WTC11 (cell line): ENCODE results near the gene LAMC2. TPM values are rescaled to one million over a fixed set of nuclear protein-coding genes. Genes with fewer than 3 reads are reported as not detected.

Experiments
- ATAC-seq: fragments of 200-7000 bp; cut with Tn5 transposase; 2 replicates; pipeline ENCODE4 v1.10.0; 2021; ENCODE audit warnings: mild to moderate bottlenecking, moderate library complexity
- CTCF ChIA-PET: fragments of 300-600 bp; sonication (Branson Sonifier 250); formaldehyde crosslinking; loops from one replicate; lab custom pipeline; 2021; ENCODE audit warnings: antibody characterized with exemption; lab: Charles Lee
- POLR2A ChIA-PET: fragments of 350-600 bp; sonication (Branson Sonifier 250); formaldehyde crosslinking; loops from one replicate; lab custom pipeline; 2021; ENCODE audit warnings: antibody characterized with exemption; lab: Charles Lee
- DNase-seq: peaks from one replicate; pipeline ENCODE4 v3.0.0; 2021; ENCODE audit warnings: low spot score
- H3K27ac Mint-ChIP-seq: 2 replicates; pipeline ENCODE4 v1.8.0; 2021; ENCODE audit warnings: mixed read lengths
- H3K27me3 Mint-ChIP-seq: 2 replicates; pipeline ENCODE4 v1.8.0; 2021; ENCODE audit warnings: low read depth, mild to moderate bottlenecking, moderate library complexity, mixed read lengths
- H3K36me3 Mint-ChIP-seq: 2 replicates; pipeline ENCODE4 v1.8.0; 2021; ENCODE audit warnings: mixed read lengths
- H3K4me1 Mint-ChIP-seq: 2 replicates; pipeline ENCODE4 v1.8.0; 2022; ENCODE audit warnings: mixed read lengths
- H3K4me3 Mint-ChIP-seq: 2 replicates; pipeline ENCODE4 v1.8.0; 2021; ENCODE audit warnings: mild to moderate bottlenecking, moderate library complexity, mixed read lengths
- H3K9me3 Mint-ChIP-seq: 2 replicates; pipeline ENCODE4 v1.8.0; 2021; ENCODE audit warnings: mixed read lengths
- AFF4 ChIP-seq: sonication (generic); formaldehyde crosslinking; IDR thresholded peaks from 2 replicates; pipeline ENCODE4 v1.8.1; 2023; ENCODE audit warnings: mild to moderate bottlenecking, missing genetic modification reagents, borderline replicate concordance
- CDX4 ChIP-seq: fragments of 250-450 bp; sonication (Bioruptor Pico); IDR thresholded peaks from 2 replicates; pipeline ENCODE4 v1.9.0; 2021; ENCODE audit warnings: moderate library complexity, mild to moderate bottlenecking, inconsistent platforms, borderline replicate concordance
- CREM ChIP-seq: sonication (generic); formaldehyde crosslinking; IDR thresholded peaks from 2 replicates; pipeline ENCODE4 v1.8.1; 2022; ENCODE audit warnings: mild to moderate bottlenecking, missing genetic modification reagents, moderate library complexity
- CTCF ChIP-seq: fragments of 200-600 bp; IDR thresholded peaks from 2 replicates; pipeline ENCODE4 v1.8.0; 2022; ENCODE audit warnings: antibody characterized with exemption
- E2F5 ChIP-seq: sonication (generic); formaldehyde crosslinking; IDR thresholded peaks from 2 replicates; pipeline ENCODE4 v1.8.1; 2022; ENCODE audit warnings: mild to moderate bottlenecking, moderate library complexity, missing genetic modification reagents
- ESRRA ChIP-seq: sonication (generic); formaldehyde crosslinking; IDR thresholded peaks from 2 replicates; pipeline ENCODE4 v1.8.1; 2022; ENCODE audit warnings: mild to moderate bottlenecking, missing genetic modification reagents, borderline replicate concordance
- FOXK1 ChIP-seq: sonication (generic); formaldehyde crosslinking; IDR thresholded peaks from 2 replicates; pipeline ENCODE4 v1.8.0; 2022; ENCODE audit warnings: mild to moderate bottlenecking, moderate library complexity, missing genetic modification reagents
- GABPB1 ChIP-seq: sonication (generic); formaldehyde crosslinking; IDR thresholded peaks from 2 replicates; pipeline ENCODE4 v1.8.1; 2023; ENCODE audit warnings: mild to moderate bottlenecking, missing genetic modification reagents
- IRF2 ChIP-seq: sonication (generic); formaldehyde crosslinking; IDR thresholded peaks from 2 replicates; pipeline ENCODE4 v1.8.0; 2022; ENCODE audit warnings: low read depth, missing genetic modification reagents, borderline replicate concordance
- NR1H2 ChIP-seq: sonication (generic); formaldehyde crosslinking; IDR thresholded peaks from 2 replicates; pipeline ENCODE4 v1.9.0; 2021; ENCODE audit warnings: mild to moderate bottlenecking, moderate library complexity, missing genetic modification reagents
- PRDM15 ChIP-seq: sonication (generic); formaldehyde crosslinking; IDR thresholded peaks from 2 replicates; pipeline ENCODE4 v1.8.0; 2022; ENCODE audit warnings: missing genetic modification reagents
- PRRX2 ChIP-seq: fragments of 250-450 bp; sonication (Bioruptor Pico); IDR thresholded peaks from 2 replicates; pipeline ENCODE4 v1.8.0; 2021; ENCODE audit warnings: mild to moderate bottlenecking
- STAT6 ChIP-seq: sonication (generic); formaldehyde crosslinking; conservative IDR thresholded peaks from 2 replicates; pipeline ENCODE4 v1.8.1; 2023; ENCODE audit warnings: mild to moderate bottlenecking, low read depth, missing genetic modification reagents, moderate library complexity
- ZBTB43 ChIP-seq: sonication (generic); formaldehyde crosslinking; IDR thresholded peaks from 2 replicates; pipeline ENCODE4 v1.8.1; 2023; ENCODE audit warnings: mild to moderate bottlenecking, missing genetic modification reagents
- total RNA-seq: library from RNA; stranded (reverse); gene quantifications from 3 replicates; pipeline ENCODE4 v1.2.3, GENCODE V29; 2021

The LAMC2 gene
- total RNA-seq, 1 experiment from 2014 or later, result 7.9 TPM

- CTCF ChIA-PET, result interaction anchor here (0.8 to 2.5 kb wide), 19 partner anchors 9 to 354 kb away, joined by 3 to 27 read pairs (median 6); partner anchors contain the start of gene NMNAT2
- Mint-ChIP-seq H3K27ac (no peak overlapping the region), H3K36me3 (no peaks in the 10 kb centered on the region), H3K4me3 (no peak overlapping the region), H3K27me3 (no peaks in the 10 kb centered on the region), H3K4me1 (peaks cover 42% of the 10 kb centered on the region), H3K9me3 (no peaks in the 10 kb centered on the region)
- TF ChIP-seq ESRRA (CRISPR knock-in tag) (no peak), CDX4 (CRISPR knock-in tag) (no peak), GABPB1 (CRISPR knock-in tag) (no peak), PRRX2 (CRISPR knock-in tag) (no peak), NR1H2 (no peak)
- no peak for DNase-seq
- ATAC-seq, result peak; percentile 6
- POLR2A ChIA-PET, result no interaction called here
Observed at GRCh38 chr1:183281039-183281438, 95.0 kb downstream of the LAMC2 start.

GRCh38 chr1:183281553-183282091, 95.6 kb downstream of the LAMC2 start:
- Mint-ChIP-seq H3K9me3 (no peaks in the 10 kb centered on the region), H3K4me1 (peaks cover 42% of the 10 kb centered on the region), H3K27ac (peak overlapping the region; percentile 48; the same call in 1 of the 2 replicates), H3K36me3 (no peaks in the 10 kb centered on the region), H3K4me3 (no peak overlapping the region), H3K27me3 (no peaks in the 10 kb centered on the region)
- CTCF ChIA-PET, result interaction anchor here (0.6 to 2.5 kb wide), 34 partner anchors 9 to 403 kb away, joined by 3 to 27 read pairs (median 5); partner anchors contain the start of genes NMNAT2 and SMG7
- ATAC-seq (peak; percentile 87), DNase-seq (peak; percentile 96)
- no peak for TF ChIP-seq E2F5 (CRISPR knock-in tag)
- TF ChIP-seq CTCF, result peak; percentile 81
- peak; percentile 47; the same call in 1 of the 2 replicates for TF ChIP-seq FOXK1 (CRISPR knock-in tag)
- 0 out of 2 replicates have a peak, but pooled peaks have one; percentile 15 for TF ChIP-seq PRDM15
- POLR2A ChIA-PET, result no interaction called here

GRCh38 chr1:183282101-183282855, 96.2 kb downstream of the LAMC2 start:
- Mint-ChIP-seq H3K27ac (peak overlapping the region; percentile 48; the same call in 1 of the 2 replicates), H3K27me3 (no peaks in the 10 kb centered on the region), H3K9me3 (no peaks in the 10 kb centered on the region), H3K4me3 (no peak overlapping the region), H3K4me1 (peaks cover 42% of the 10 kb centered on the region), H3K36me3 (no peaks in the 10 kb centered on the region)
- DNase-seq (no peak), ATAC-seq (no peak)
- ChIA-PET POLR2A (no interaction called here), CTCF (interaction anchor here (0.6 to 2.5 kb wide), 35 partner anchors 10 to 403 kb away, joined by 3 to 27 read pairs (median 5); partner anchors contain the start of genes NMNAT2 and SMG7)
- TF ChIP-seq ZBTB43 (no peak), IRF2 (CRISPR knock-in tag) (no peak), CREM (CRISPR knock-in tag) (no peak), STAT6 (CRISPR knock-in tag) (no peak), AFF4 (CRISPR knock-in tag) (no peak)
